NCI-H1417 (cell line): ENCODE data around the gene HACD2.

ENCODE experiments used
- DNase-seq, 3 experiments: peaks; one replicate each; lab custom pipeline; 2025; lab: John Stamatoyannopoulos, UW

The HACD2 gene

GRCh38 chr3:123568875-123569274 lies 16.0 kb downstream of the HACD2 start:
- no peak for DNase-seq

GRCh38 chr3:123568034-123568433 lies 16.8 kb downstream of the HACD2 start:
- DNase-seq = no peak

GRCh38 chr3:123564056-123564455 lies 20.8 kb downstream of the HACD2 start:
- DNase-seq = no peak

GRCh38 chr3:123562547-123562946 lies 22.3 kb downstream of the HACD2 start:
- no peak for DNase-seq

- DNase-seq = no peak
Observed at GRCh38 chr3:123561188-123561587, 23.7 kb downstream of the HACD2 start.

GRCh38 chr3:123559040-123559861 lies 25.6 kb downstream of the HACD2 start:
- DNase-seq = peak; percentile 19 to 68 (median 54)

- DNase-seq = no peak
Observed at GRCh38 chr3:123553536-123553935, 31.3 kb downstream of the HACD2 start.

- no peak for DNase-seq
Observed at GRCh38 chr3:123552768-123553167, 32.1 kb downstream of the HACD2 start.

GRCh38 chr3:123552095-123552714 lies 32.6 kb downstream of the HACD2 start:
- DNase-seq = peak in 2 of 3 experiments; percentile 5 to 31

GRCh38 chr3:123547881-123548519 lies 36.9 kb downstream of the HACD2 start:
- no peak for DNase-seq

- no peak for DNase-seq
Observed at GRCh38 chr3:123546133-123546755, 38.6 kb downstream of the HACD2 start.

GRCh38 chr3:123543950-123544349 lies 40.9 kb downstream of the HACD2 start:
- no peak for DNase-seq

GRCh38 chr3:123540285-123540684 lies 44.6 kb downstream of the HACD2 start:
- DNase-seq = no peak

- no peak for DNase-seq
Observed at GRCh38 chr3:123536153-123536895, 48.5 kb downstream of the HACD2 start.

- DNase-seq = no peak
Observed at GRCh38 chr3:123535580-123535979, 49.3 kb downstream of the HACD2 start.

GRCh38 chr3:123534264-123534663 lies 50.6 kb downstream of the HACD2 start:
- no peak for DNase-seq

- DNase-seq = no peak
Observed at GRCh38 chr3:123533554-123534159, 51.2 kb downstream of the HACD2 start.

- DNase-seq = no peak
Observed at GRCh38 chr3:123528130-123528529, 56.7 kb downstream of the HACD2 start.

- DNase-seq = no peak
Observed at GRCh38 chr3:123527046-123527445, 57.8 kb downstream of the HACD2 start.

- no peak for DNase-seq
Observed at GRCh38 chr3:123526474-123526873, 58.4 kb downstream of the HACD2 start.

- DNase-seq = no peak
Observed at GRCh38 chr3:123525433-123525832, 59.4 kb downstream of the HACD2 start.
